ENCODE data around the gene SRSF3. TPM values are rescaled to one million over a fixed set of nuclear protein-coding genes. Genes with fewer than 3 reads are reported as not detected.

SRSF3 gene
- total RNA-seq, 2 donors from 2014 or later: 88.5 to 120 TPM

- ATAC-seq (ENCODE audit: insufficient number of reproducible peaks, low FRiP score, low read depth) (no peak), DNase-seq (ENCODE audit: low spot score) (no peak)
- H3K27me3 ChIP-seq (replicated peaks; ENCODE audit: insufficient read depth): no peaks in the 10 kb centered on the region
- no peak overlapping the region for H3K27ac ChIP-seq
- no peaks in the 10 kb centered on the region for H3K9me3 ChIP-seq
- H3K4me3 ChIP-seq: no peak overlapping the region
- H3K36me3 ChIP-seq: no peaks in the 10 kb centered on the region
- no peak for TF ChIP-seq CTCF (IDR thresholded peaks at IDR 0.05)
- peaks cover 0 to 10% of the 10 kb centered on the region in 2 donors for H3K4me1 ChIP-seq (ENCODE audit: control insufficient read depth in 1 of 2, low read depth in 2 of 2)
Measured at GRCh38 chr6:36559011-36559793, 35.0 kb upstream of the SRSF3 start.

- no peak for DNase-seq (ENCODE audit: low spot score)
- Histone ChIP-seq H3K36me3 (no peaks in the 10 kb centered on the region), H3K27me3 (replicated peaks; ENCODE audit: insufficient read depth) (no peaks in the 10 kb centered on the region), H3K27ac (no peak overlapping the region), H3K4me3 (no peak overlapping the region), H3K4me1 (ENCODE audit: control insufficient read depth in 1 of 2, low read depth in 2 of 2) (no peaks in the 10 kb centered on the region), H3K9me3 (no peaks in the 10 kb centered on the region)
- ATAC-seq (ENCODE audit: insufficient number of reproducible peaks, low FRiP score, low read depth): no peak
- TF ChIP-seq CTCF (IDR thresholded peaks at IDR 0.05): no peak
Measured at GRCh38 chr6:36560822-36561221, 33.3 kb upstream of the SRSF3 start.

GRCh38 chr6:36563237-36563927 is 30.8 kb upstream of the SRSF3 start:
- no peak overlapping the region for H3K4me3 ChIP-seq
- TF ChIP-seq CTCF (IDR thresholded peaks at IDR 0.05): no peak
- DNase-seq (ENCODE audit: low spot score): no peak

GRCh38 chr6:36563928-36564284 is 30.3 kb upstream of the SRSF3 start:
- no peaks in the 10 kb centered on the region for H3K27me3 ChIP-seq (replicated peaks; ENCODE audit: insufficient read depth)
- no peak overlapping the region for H3K4me3 ChIP-seq
- no peak for TF ChIP-seq CTCF (IDR thresholded peaks at IDR 0.05)
- no peak for DNase-seq (ENCODE audit: low spot score)
- H3K9me3 ChIP-seq: no peaks in the 10 kb centered on the region
- no peak overlapping the region for H3K27ac ChIP-seq
- ATAC-seq (ENCODE audit: insufficient number of reproducible peaks, low FRiP score, low read depth): no peak
- H3K36me3 ChIP-seq: no peaks in the 10 kb centered on the region
- no peaks in the 10 kb centered on the region for H3K4me1 ChIP-seq (ENCODE audit: control insufficient read depth in 1 of 2, low read depth in 2 of 2)

More at GRCh38 chr6:36563237-36563927, 30.8 kb upstream of the SRSF3 start:
- ATAC-seq (ENCODE audit: insufficient number of reproducible peaks, low FRiP score, low read depth): no peak
- Histone ChIP-seq H3K27ac (no peak overlapping the region), H3K9me3 (no peaks in the 10 kb centered on the region), H3K4me1 (ENCODE audit: control insufficient read depth in 1 of 2, low read depth in 2 of 2) (no peaks in the 10 kb centered on the region), H3K27me3 (replicated peaks; ENCODE audit: insufficient read depth) (no peaks in the 10 kb centered on the region), H3K36me3 (no peaks in the 10 kb centered on the region)

- no peak for ATAC-seq (ENCODE audit: insufficient number of reproducible peaks, low FRiP score, low read depth)
- no peak overlapping the region for H3K4me3 ChIP-seq
- no peaks in the 10 kb centered on the region for H3K36me3 ChIP-seq
- TF ChIP-seq CTCF (IDR thresholded peaks at IDR 0.05): no peak
- no peaks in the 10 kb centered on the region for H3K9me3 ChIP-seq
- DNase-seq (ENCODE audit: low spot score): no peak
- H3K27me3 ChIP-seq (replicated peaks; ENCODE audit: insufficient read depth): no peaks in the 10 kb centered on the region
- H3K27ac ChIP-seq: no peak overlapping the region
- no peaks in the 10 kb centered on the region for H3K4me1 ChIP-seq (ENCODE audit: control insufficient read depth in 1 of 2, low read depth in 2 of 2)
Measured at GRCh38 chr6:36566418-36566905, 27.7 kb upstream of the SRSF3 start.
